ENCODE data around the gene SFI1.
A peak's percentile ranks its signal among the peaks of the same experiment; 100 is the strongest.
"Not testable (repeated sequence)": the region's sequence is repeated elsewhere in the genome, so short reads cannot be mapped to it uniquely, and the experiment has no call there.

SFI1 gene

DNA sequence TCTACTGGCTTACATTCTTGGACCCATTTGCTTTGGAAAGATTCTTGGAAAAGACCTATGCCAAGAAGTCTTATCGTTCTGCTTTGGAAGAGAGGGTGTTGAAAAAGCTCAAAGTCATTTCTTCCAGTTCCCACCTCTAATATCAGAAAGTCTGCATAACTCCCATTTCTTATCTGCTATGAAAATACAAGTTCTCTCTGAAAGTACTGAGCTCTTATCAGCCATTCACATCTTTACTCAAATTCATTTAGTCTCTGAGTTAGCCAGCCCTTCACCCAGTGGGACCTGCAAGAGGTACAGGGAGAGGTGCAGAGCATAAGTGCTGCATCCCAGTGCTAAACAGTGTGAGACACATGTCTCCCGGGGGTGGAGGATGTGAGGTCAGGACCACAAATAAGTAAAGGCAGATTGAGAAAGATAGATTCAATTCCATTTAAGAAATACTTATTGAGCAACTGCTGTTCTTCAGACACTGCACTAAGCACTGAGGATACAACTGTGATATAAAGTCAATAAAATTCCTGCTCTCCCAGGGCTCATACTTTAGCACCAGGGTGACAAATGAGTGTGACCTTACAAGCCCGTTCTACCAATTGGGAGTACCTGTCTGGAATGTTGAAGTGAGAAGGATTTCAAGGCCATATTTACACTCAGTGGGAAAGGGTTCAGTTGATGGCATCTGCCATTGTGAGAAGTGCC, 89.0 kb downstream of the SFI1 start:
- Histone ChIP-seq H3K27ac (peak overlapping the region; percentile 88), H3K27me3 (replicated peaks) (no peaks in the 10 kb centered on the region), H3K36me3 (replicated peaks) (no peaks in the 10 kb centered on the region), H3K4me3 (ENCODE audit: low read depth, low read length) (no peak overlapping the region)
- DNase-seq = peak; percentile 86
- in situ Hi-C loops (cut with HindIII; ENCODE audit: low pct_ligation_motif_present, low sequenced_read_pairs) = no loop called here
- TF ChIP-seq, protein P1, sequence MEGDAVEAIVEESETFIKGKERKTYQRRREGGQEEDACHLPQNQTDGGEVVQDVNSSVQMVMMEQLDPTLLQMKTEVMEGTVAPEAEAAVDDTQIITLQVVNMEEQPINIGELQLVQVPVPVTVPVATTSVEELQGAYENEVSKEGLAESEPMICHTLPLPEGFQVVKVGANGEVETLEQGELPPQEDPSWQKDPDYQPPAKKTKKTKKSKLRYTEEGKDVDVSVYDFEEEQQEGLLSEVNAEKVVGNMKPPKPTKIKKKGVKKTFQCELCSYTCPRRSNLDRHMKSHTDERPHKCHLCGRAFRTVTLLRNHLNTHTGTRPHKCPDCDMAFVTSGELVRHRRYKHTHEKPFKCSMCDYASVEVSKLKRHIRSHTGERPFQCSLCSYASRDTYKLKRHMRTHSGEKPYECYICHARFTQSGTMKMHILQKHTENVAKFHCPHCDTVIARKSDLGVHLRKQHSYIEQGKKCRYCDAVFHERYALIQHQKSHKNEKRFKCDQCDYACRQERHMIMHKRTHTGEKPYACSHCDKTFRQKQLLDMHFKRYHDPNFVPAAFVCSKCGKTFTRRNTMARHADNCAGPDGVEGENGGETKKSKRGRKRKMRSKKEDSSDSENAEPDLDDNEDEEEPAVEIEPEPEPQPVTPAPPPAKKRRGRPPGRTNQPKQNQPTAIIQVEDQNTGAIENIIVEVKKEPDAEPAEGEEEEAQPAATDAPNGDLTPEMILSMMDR (IDR thresholded peaks at IDR 0.05; ENCODE audit: low read depth, low read length, missing control alignments) = no peak

DNA sequence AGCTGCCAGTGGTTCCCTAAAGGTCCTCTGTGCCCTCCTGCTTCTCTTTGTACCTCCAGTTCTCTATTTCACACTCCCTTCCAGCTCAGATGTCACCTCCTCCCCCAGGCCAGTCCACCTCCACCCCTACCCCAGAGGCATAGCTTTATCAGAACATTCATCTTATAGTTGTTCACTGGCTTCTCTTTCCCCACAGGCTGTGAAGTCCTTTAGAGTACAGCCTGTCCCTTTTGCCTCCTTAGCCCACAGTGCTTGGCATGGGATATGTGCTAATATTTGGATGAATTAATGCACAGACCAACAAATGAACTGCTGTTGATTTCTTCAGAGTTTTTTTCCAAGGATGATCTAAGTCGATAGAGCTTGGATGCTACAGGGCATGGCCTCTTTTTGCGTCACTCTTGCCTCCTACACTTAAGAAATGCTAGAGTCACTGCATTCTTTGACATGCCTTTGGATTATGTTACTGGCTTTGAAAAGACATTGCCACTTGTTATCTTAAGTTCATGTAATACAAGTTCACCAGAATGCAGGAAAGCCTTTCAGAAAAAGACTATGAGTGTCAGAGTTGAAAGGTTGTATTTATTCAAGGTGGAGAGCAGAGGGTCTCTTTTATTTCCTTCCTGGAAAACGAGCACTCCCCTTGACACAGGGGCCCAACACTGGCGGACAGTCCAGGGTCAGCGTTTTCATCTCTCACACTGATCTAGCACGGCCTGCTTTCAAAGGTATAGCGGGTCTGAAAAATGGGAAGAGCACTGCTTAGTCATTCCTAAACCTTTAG, 90.0 kb downstream of the SFI1 start:
- H3K27ac ChIP-seq = peak overlapping the region; percentile 88
- H3K36me3 ChIP-seq (replicated peaks) = no peaks in the 10 kb centered on the region

DNA sequence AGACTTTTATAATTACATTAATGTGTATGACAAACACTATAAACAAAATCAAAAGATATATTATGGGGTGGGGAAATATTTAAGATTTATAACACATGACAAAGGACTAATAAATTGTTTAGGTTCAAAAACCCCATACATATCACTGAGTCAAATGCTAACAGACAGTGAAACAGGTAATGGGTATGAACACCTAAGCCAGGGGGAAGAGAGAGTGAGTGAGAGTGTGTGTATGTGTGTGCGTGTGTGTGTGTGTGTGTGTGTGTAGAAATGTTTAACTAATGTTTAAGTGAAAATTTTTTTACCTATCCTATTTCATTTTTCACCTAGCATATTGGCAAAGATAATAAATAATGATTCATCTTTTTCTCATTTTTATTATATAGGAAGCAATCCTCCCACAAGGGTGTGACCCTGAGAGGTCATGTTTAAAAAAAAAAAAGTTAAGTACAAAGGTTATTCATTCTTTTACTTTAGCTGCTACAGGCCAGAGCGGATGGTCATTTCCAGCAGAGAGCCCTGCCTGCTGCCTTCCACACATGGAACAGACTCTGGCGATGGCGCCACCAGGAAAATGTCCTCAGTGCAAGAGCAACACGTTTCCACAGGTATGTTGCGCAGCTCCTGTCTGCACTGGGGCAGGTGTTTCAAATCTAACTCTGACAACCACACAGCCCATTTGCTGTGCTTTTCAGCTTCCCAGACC, 92.8 kb downstream of the SFI1 start:
- Histone ChIP-seq H3K27ac (no peak overlapping the region), H3K36me3 (replicated peaks) (no peaks in the 10 kb centered on the region), H3K4me3 (ENCODE audit: low read depth, low read length) (no peak overlapping the region), H3K27me3 (replicated peaks) (no peaks in the 10 kb centered on the region)
- in situ Hi-C loops (cut with HindIII; ENCODE audit: low pct_ligation_motif_present, low sequenced_read_pairs) = no loop called here
- DNase-seq = no peak
- TF ChIP-seq, protein P1 (IDR thresholded peaks at IDR 0.05; ENCODE audit: low read depth, low read length, missing control alignments) = no peak

More for the DNA sequence above, 90.0 kb downstream of the SFI1 start:
- Histone ChIP-seq H3K27me3 (replicated peaks) (no peaks in the 10 kb centered on the region), H3K4me3 (ENCODE audit: low read depth, low read length) (no peak overlapping the region)
- peak; percentile 87 for DNase-seq
- TF ChIP-seq, protein P1 (IDR thresholded peaks at IDR 0.05; ENCODE audit: low read depth, low read length, missing control alignments) = no peak
- in situ Hi-C loops (cut with HindIII; ENCODE audit: low pct_ligation_motif_present, low sequenced_read_pairs) = no loop called here

DNA sequence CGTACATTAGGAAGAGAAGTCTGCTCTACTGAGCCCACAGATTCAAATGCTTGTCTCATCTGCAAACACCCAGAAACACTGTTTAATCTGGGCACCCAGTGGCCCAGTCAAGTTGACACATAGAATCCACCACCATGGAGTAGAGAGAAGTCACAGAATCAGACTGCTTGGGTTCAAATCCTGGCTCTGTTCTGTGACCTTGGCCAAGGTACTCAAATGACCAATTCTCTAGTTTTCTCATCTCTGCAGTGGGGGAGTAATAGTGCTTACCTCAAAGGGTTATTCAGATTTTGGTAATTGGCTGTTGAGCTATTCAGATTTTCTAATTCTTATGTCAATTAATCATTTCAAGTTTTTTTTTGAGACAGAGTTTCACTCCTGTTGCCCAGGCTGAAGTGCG, 93.8 kb downstream of the SFI1 start:
- H3K4me3 ChIP-seq (ENCODE audit: low read depth, low read length); DNase-seq; H3K36me3 ChIP-seq (replicated peaks); H3K27me3 ChIP-seq (replicated peaks); H3K27ac ChIP-seq; in situ Hi-C loops (cut with HindIII; ENCODE audit: low pct_ligation_motif_present, low sequenced_read_pairs): not testable (repeated sequence)

DNA sequence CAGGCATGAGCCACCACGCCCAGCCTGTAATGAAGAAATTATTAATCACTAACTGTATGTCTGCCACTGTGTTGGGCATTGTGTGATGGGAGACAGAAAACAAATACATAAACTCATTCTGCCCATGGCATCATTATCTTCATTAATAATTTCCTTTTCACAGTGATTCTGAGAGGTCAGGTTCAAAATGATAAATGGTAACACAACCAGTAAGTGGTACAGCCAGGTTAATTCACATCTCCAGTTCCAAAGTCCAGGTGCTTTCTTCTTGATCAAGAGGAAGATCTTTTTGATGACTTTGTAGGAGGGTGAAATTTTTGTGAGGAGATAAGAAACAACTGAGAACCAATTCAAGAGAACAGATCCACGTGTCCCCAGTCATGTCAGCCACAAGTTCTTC, 98.9 kb downstream of the SFI1 start:
- in situ Hi-C loops (cut with HindIII; ENCODE audit: low pct_ligation_motif_present, low sequenced_read_pairs) = no loop called here
- DNase-seq = no peak
- Histone ChIP-seq H3K4me3 (ENCODE audit: low read depth, low read length) (no peak overlapping the region), H3K27me3 (replicated peaks) (no peaks in the 10 kb centered on the region), H3K36me3 (replicated peaks) (no peaks in the 10 kb centered on the region), H3K27ac (no peak overlapping the region)
- TF ChIP-seq, protein P1 (IDR thresholded peaks at IDR 0.05; ENCODE audit: low read depth, low read length, missing control alignments) = no peak
